Endothelial cell of umbilical vein (primary cell): ENCODE measurements around the gene ZYX. TPM values are rescaled to one million over a fixed set of nuclear protein-coding genes. Genes with fewer than 3 reads are reported as not detected.

Source experiments
- BruUV-seq: library from RNA; stranded (reverse); fragments of 400-500 nt; replicated peaks from 2 replicates; lab custom pipeline; 2021; lab: Mats Ljungman, UMichigan
- CTCF ChIA-PET: fragments of 300-600, 350-600 bp; sonication (Branson Sonifier 250); formaldehyde crosslinking; loops from one replicate; lab custom pipeline; 2021; ENCODE audit warnings: antibody characterized with exemption, inconsistent platforms; lab: Charles Lee
- POLR2A ChIA-PET: fragments of 300-600, 350-600 bp; sonication (Branson Sonifier 250); formaldehyde crosslinking; loops from one replicate; lab custom pipeline; 2021; ENCODE audit warnings: antibody characterized with exemption, inconsistent platforms; lab: Charles Lee
- DNase-seq: peaks from one replicate; pipeline ENCODE4 v3.0.0-alpha.2; 2011; ENCODE audit warnings: low read depth, low spot score
- FAIRE-seq: peaks from 2 replicates; lab custom pipeline; 2011; peaks lifted over from hg19 to GRCh38; lab: Jason Lieb, UNC
- H2AFZ ChIP-seq: 2 replicates; pipeline ENCODE4 v1.6.0; 2012; ENCODE audit warnings: low read depth, low read length, control low read depth, inconsistent platforms
- H3K27ac ChIP-seq: 2 replicates; pipeline ENCODE4 v1.5.1; 2011; ENCODE audit warnings: low read depth, mild to moderate bottlenecking, control low read depth, low read length, moderate library complexity; ENCODE audit not compliant: insufficient read depth
- H3K27me3 ChIP-seq, 2 experiments: 2 replicates each; pipeline versions ENCODE4 v1.6.0 to v1.6.1; 2011; ENCODE audit warnings: low read length in 2 of 2, mixed read lengths in 1 of 2; ENCODE audit not compliant: control insufficient read depth in 2 of 2, insufficient read depth in 2 of 2
- H3K36me3 ChIP-seq, 2 experiments: 2 replicates in 1 of 2; 3 replicates in 1 of 2; pipeline ENCODE4 v1.5.1; 2011; ENCODE audit warnings: low read length in 2 of 2, mild to moderate bottlenecking in 1 of 2, moderate library complexity in 1 of 2; ENCODE audit not compliant: control insufficient read depth in 2 of 2, insufficient read depth in 2 of 2; ENCODE audit errors: extremely low read depth in 1 of 2
- H3K4me1 ChIP-seq: 3 replicates; pipeline ENCODE4 v1.5.1; 2011; ENCODE audit warnings: mild to moderate bottlenecking, low read length; ENCODE audit not compliant: control insufficient read depth, insufficient read depth; ENCODE audit errors: extremely low read depth
- H3K4me2 ChIP-seq: 2 replicates; pipeline ENCODE4 v1.6.1; 2011; ENCODE audit warnings: low read length, control low read depth, mixed read lengths; ENCODE audit not compliant: insufficient read depth
- H3K4me3 ChIP-seq, 3 experiments: fragments of 200-600 bp in 1 of 3; sonication (generic), shearing (Covaris generic) in 1 of 3; replicated peaks in 1 of 3; 2 replicates each; pipeline ENCODE4 v1.5.1; 2011 to 2016; ENCODE audit warnings: control low read depth in 3 of 3, low read length in 3 of 3, mild to moderate bottlenecking in 2 of 3, inconsistent platforms in 1 of 3, low read depth in 1 of 3, moderate library complexity in 1 of 3; ENCODE audit not compliant: insufficient read depth in 1 of 3
- H3K79me2 ChIP-seq: 2 replicates; pipeline ENCODE4 v1.6.0; 2012; ENCODE audit warnings: low read length, inconsistent platforms; ENCODE audit not compliant: control insufficient read depth, insufficient read depth
- H3K9ac ChIP-seq: replicated peaks from 2 replicates; pipeline ENCODE3; 2011; ENCODE audit warnings: low read length, control low read depth; ENCODE audit not compliant: insufficient read depth; ENCODE audit errors: extremely low read depth
- H3K9me1 ChIP-seq: replicated peaks from 3 replicates; pipeline ENCODE4 v1.6.0; 2011; ENCODE audit warnings: mild to moderate bottlenecking, low read length; ENCODE audit not compliant: control insufficient read depth, insufficient read depth; ENCODE audit errors: extremely low read depth
- H3K9me3 ChIP-seq: replicated peaks from 2 replicates; pipeline ENCODE4 v1.5.1; 2012; ENCODE audit warnings: low read length, inconsistent platforms; ENCODE audit not compliant: control insufficient read depth, insufficient read depth
- H4K20me1 ChIP-seq: replicated peaks from 2 replicates; pipeline ENCODE3; 2011; ENCODE audit warnings: mild to moderate bottlenecking, low read length; ENCODE audit not compliant: control insufficient read depth, insufficient read depth; ENCODE audit errors: extremely low read depth
- EZH2 ChIP-seq: IDR thresholded peaks from 2 replicates; pipeline ENCODE4 v1.6.1; 2012; ENCODE audit warnings: borderline replicate concordance, low read depth, mild to moderate bottlenecking, moderate library complexity, low read length, inconsistent platforms; ENCODE audit not compliant: severe bottlenecking
- FOS ChIP-seq: IDR thresholded peaks from 2 replicates; pipeline ENCODE4 v1.6.1; 2011; ENCODE audit warnings: mild to moderate bottlenecking, low read length, moderate library complexity, borderline replicate concordance; ENCODE audit not compliant: insufficient read depth
- GATA2 ChIP-seq: IDR thresholded peaks from 2 replicates; pipeline ENCODE4 v1.7.0; 2011; ENCODE audit warnings: low read depth, mild to moderate bottlenecking, moderate library complexity, mixed read lengths, low read length; ENCODE audit not compliant: insufficient read length, insufficient read depth
- JUN ChIP-seq: IDR thresholded peaks from 2 replicates; pipeline ENCODE4 v1.6.1; 2011; ENCODE audit warnings: borderline replicate concordance, low read depth; ENCODE audit not compliant: insufficient read length, insufficient read depth
- MYC ChIP-seq: IDR thresholded peaks from one replicate; pipeline ENCODE4 v1.6.1; 2011; ENCODE audit warnings: mild to moderate bottlenecking, low read depth, low read length
- POLR2A ChIP-seq: IDR thresholded peaks from 2 replicates; pipeline ENCODE4 v1.6.1; 2012; ENCODE audit warnings: low read depth, mild to moderate bottlenecking, control low read depth, low read length
- POLR2AphosphoS5 ChIP-seq: IDR thresholded peaks from 2 replicates; pipeline ENCODE4 v1.6.1; 2012; ENCODE audit warnings: low read depth, mild to moderate bottlenecking, control low read depth, low read length, moderate library complexity; ENCODE audit not compliant: insufficient read depth
- dilution Hi-C: fragments of 300-500 bp; cut with MboI; formaldehyde crosslinking; loops from one replicate; pipeline ENCODE4 v1.15.0; 2019; ENCODE audit warnings: low sequenced_read_pairs; ENCODE audit not compliant: extremely low pct_ligation_motif_present
- intact Hi-C: fragments of 100-400 bp; cut with micrococcal nuclease; formaldehyde crosslinking; loops from one replicate; pipeline ENCODE4 v1.10.0; 2022
- polyA plus RNA-seq, 4 experiments: library from polyadenylated mRNA; depleted of rRNA in 3 of 4; stranded (reverse) in 3 of 4; unstranded in 1 of 4; fragments of >200 nt; gene quantifications; 2 replicates each; pipeline versions ENCODE4 v1.2.1 to v1.2.3, GENCODE V29; 2011 to 2012; ENCODE audit warnings: missing spikeins in 1 of 4
- total RNA-seq: library from RNA; stranded (reverse); gene quantifications from 2 replicates; pipeline ENCODE4 v1.2.3, GENCODE V29; 2021

The ZYX gene
- total and polyA plus RNA-seq, 2 donors (not counting 3 experiments of a cell fraction or from before 2014, with no cell fraction given): 196 to 545 TPM

DNA sequence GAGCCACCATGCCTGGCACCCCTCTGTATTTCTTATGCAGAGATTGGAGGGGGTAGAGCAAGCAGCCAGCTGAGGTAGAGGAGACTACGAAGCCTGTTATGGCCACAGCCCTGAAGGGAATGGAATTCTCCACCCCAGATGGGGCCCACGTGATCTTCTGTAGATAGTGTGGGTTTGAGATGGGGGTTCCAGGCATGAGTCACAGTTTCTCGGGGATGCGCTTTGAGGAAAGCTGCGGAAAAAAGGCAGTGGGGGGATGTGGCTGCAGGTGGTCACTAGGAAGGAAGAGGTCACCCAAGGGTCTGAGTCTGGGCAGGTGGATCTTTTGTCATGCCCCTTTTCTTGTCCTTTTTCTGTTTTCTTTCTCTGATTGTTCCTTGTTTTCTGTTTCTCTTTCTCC, 30.1 kb upstream of the ZYX start:
- Histone ChIP-seq H3K79me2 (no peaks in the 10 kb centered on the region), H3K9ac (no peak overlapping the region), H3K4me3 (no peak overlapping the region), H4K20me1 (no peaks in the 10 kb centered on the region), H3K27me3 (peaks cover 15 to 24% of the 10 kb centered on the region in 2 experiments), H3K27ac (no peak overlapping the region), H2AFZ (no peak overlapping the region), H3K36me3 (no peaks in the 10 kb centered on the region), H3K4me2 (no peak overlapping the region), H3K9me1 (no peaks in the 10 kb centered on the region), H3K9me3 (no peaks in the 10 kb centered on the region), H3K4me1 (no peaks in the 10 kb centered on the region)
- DNase-seq (no peak), FAIRE-seq (no peak)
- intact Hi-C loops (no loop called here), dilution Hi-C loops (no loop called here)
- no TSS peak for BruUV-seq
- ChIA-PET POLR2A (no interaction called here), CTCF (interaction anchor here (1.0 kb wide), 1 partner anchor 14 kb away, joined by 3 read pairs; no protein-coding TSS in a partner anchor)
- no peak for TF ChIP-seq JUN
- TF ChIP-seq EZH2: no peak
- TF ChIP-seq FOS: no peak
- no peak for TF ChIP-seq POLR2AphosphoS5
- no peak for TF ChIP-seq MYC

- H3K4me3 ChIP-seq: no peak overlapping the region
- CTCF ChIA-PET: no interaction called here
- H3K9me1 ChIP-seq: no peaks in the 10 kb centered on the region
- no peak overlapping the region for H3K27ac ChIP-seq
- no peaks in the 10 kb centered on the region for H3K9me3 ChIP-seq
- H2AFZ ChIP-seq: no peak overlapping the region
- H3K4me2 ChIP-seq: no peak overlapping the region
- POLR2A ChIA-PET: no interaction called here
- no peaks in the 10 kb centered on the region for H3K79me2 ChIP-seq
- H3K4me1 ChIP-seq: no peaks in the 10 kb centered on the region
- no peaks in the 10 kb centered on the region for H4K20me1 ChIP-seq
- peaks cover 10 to 21% of the 10 kb centered on the region in 2 experiments for H3K27me3 ChIP-seq
- no peak overlapping the region for H3K9ac ChIP-seq
- intact Hi-C loops (no loop called here), dilution Hi-C loops (no loop called here)
- no peaks in the 10 kb centered on the region for H3K36me3 ChIP-seq
- FAIRE-seq: no peak
- TF ChIP-seq JUN (no peak), POLR2AphosphoS5 (no peak), MYC (no peak), POLR2A (no peak), GATA2 (no peak), FOS (no peak)
- no peak for DNase-seq
- BruUV-seq: no TSS peak
Measured at GRCh38 chr7:143351574-143351973, 29.6 kb upstream of the ZYX start.
